ENCODE data around the gene PPP1R27.

DNA sequence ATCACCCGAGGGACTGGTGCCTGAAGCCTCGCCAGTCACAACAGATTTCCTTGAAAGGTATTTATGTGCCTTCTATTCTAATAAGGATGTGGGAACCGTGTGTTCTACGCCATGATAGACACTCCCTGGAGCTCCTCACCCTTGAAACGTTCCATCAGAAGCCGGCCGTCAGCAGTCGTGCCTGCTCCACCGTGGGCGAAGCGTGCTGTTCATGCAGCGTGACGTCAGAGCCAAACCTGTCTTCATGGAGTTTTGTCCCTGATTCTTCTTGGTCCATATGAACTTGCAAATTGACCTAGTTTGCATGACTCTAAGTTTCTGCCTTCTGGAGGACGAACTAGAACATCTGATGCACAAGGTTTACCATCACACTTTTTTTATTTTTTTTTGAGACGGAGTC, 4.5 kb upstream of the PPP1R27 start:
- TF ChIP-seq, protein P1, sequence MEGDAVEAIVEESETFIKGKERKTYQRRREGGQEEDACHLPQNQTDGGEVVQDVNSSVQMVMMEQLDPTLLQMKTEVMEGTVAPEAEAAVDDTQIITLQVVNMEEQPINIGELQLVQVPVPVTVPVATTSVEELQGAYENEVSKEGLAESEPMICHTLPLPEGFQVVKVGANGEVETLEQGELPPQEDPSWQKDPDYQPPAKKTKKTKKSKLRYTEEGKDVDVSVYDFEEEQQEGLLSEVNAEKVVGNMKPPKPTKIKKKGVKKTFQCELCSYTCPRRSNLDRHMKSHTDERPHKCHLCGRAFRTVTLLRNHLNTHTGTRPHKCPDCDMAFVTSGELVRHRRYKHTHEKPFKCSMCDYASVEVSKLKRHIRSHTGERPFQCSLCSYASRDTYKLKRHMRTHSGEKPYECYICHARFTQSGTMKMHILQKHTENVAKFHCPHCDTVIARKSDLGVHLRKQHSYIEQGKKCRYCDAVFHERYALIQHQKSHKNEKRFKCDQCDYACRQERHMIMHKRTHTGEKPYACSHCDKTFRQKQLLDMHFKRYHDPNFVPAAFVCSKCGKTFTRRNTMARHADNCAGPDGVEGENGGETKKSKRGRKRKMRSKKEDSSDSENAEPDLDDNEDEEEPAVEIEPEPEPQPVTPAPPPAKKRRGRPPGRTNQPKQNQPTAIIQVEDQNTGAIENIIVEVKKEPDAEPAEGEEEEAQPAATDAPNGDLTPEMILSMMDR (IDR thresholded peaks at IDR 0.05; ENCODE audit: borderline replicate concordance, extremely low read depth, low read length, poor library complexity, severe bottlenecking), result no peak
- TF ChIP-seq EZH2 (IDR thresholded peaks at IDR 0.05; ENCODE audit: borderline replicate concordance, low read depth, low read length, severe bottlenecking), result no peak

Data from DND-41 (cell line).